A549 (cell line): ENCODE measurements around the gene ADAMTSL4.

ENCODE experiments used
- CEBPB ChIP-seq, 2 experiments: fragments of >200 bp in 1 of 2; sonication (Bioruptor Twin) in 1 of 2; formaldehyde crosslinking in 1 of 2; IDR thresholded peaks; 2 replicates each; pipeline ENCODE4 v1.6.1; 2012 to 2016
- JUN ChIP-seq, 2 experiments: fragments of >200 bp; sonication (Bioruptor Twin); formaldehyde crosslinking; IDR thresholded peaks; 2 replicates in 1 of 2; 3 replicates in 1 of 2; pipeline ENCODE4 v1.6.1; 2016 to 2017
- MAZ ChIP-seq: fragments of 150-350 bp; IDR thresholded peaks from 2 replicates; pipeline ENCODE4 v1.6.1; 2014; ENCODE audit warnings: antibody characterized with exemption, low read depth, low read length, borderline replicate concordance
- POLR2A ChIP-seq: IDR thresholded peaks from 2 replicates; pipeline ENCODE4 v1.6.1; 2012; ENCODE audit warnings: mild to moderate bottlenecking, low read length
- RAD21 ChIP-seq, 2 experiments: fragments of >200 bp in 1 of 2; sonication (Bioruptor Twin) in 1 of 2; formaldehyde crosslinking in 1 of 2; IDR thresholded peaks in 1 of 2; conservative IDR thresholded peaks in 1 of 2; 2 replicates in 1 of 2; 3 replicates in 1 of 2; pipeline ENCODE4 v1.6.1; 2012 to 2018; ENCODE audit warnings: inconsistent platforms in 1 of 2
- SMC3 ChIP-seq: fragments of >200 bp; sonication (Bioruptor Twin); formaldehyde crosslinking; IDR thresholded peaks from 3 replicates; pipeline ENCODE4 v1.6.1; 2018; ENCODE audit warnings: inconsistent platforms
- ZFP36 ChIP-seq: fragments of 450-650 bp; IDR thresholded peaks from 2 replicates; pipeline ENCODE4 v1.6.1; 2014; ENCODE audit warnings: borderline replicate concordance; ENCODE audit not compliant: partially characterized antibody
- TF ChIP-seq, protein P1 (sequence below): fragments of >200 bp; sonication (Bioruptor Twin); formaldehyde crosslinking; IDR thresholded peaks from 3 replicates; pipeline ENCODE4 v1.5.1; 2016
- TF ChIP-seq, protein P2 (sequence below): IDR thresholded peaks from 2 replicates; pipeline ENCODE4 v1.6.1; 2012

GRCh38 chr1:150525348-150525747, 23.9 kb upstream of the ADAMTSL4 start:
- TF ChIP-seq, protein P1, sequence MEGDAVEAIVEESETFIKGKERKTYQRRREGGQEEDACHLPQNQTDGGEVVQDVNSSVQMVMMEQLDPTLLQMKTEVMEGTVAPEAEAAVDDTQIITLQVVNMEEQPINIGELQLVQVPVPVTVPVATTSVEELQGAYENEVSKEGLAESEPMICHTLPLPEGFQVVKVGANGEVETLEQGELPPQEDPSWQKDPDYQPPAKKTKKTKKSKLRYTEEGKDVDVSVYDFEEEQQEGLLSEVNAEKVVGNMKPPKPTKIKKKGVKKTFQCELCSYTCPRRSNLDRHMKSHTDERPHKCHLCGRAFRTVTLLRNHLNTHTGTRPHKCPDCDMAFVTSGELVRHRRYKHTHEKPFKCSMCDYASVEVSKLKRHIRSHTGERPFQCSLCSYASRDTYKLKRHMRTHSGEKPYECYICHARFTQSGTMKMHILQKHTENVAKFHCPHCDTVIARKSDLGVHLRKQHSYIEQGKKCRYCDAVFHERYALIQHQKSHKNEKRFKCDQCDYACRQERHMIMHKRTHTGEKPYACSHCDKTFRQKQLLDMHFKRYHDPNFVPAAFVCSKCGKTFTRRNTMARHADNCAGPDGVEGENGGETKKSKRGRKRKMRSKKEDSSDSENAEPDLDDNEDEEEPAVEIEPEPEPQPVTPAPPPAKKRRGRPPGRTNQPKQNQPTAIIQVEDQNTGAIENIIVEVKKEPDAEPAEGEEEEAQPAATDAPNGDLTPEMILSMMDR = no peak
- TF ChIP-seq SMC3 (no peak), RAD21 (conservative IDR thresholded peaks at IDR 0.05 in 1 of 2, IDR thresholded peaks at IDR 0.05 in 1 of 2) (no peak), MAZ (no peak), ZFP36 (no peak), CEBPB (IDR thresholded peaks at IDR 0.05) (no peak), POLR2A (no peak), JUN (IDR thresholded peaks at IDR 0.05) (no peak)
- TF ChIP-seq, protein P2, sequence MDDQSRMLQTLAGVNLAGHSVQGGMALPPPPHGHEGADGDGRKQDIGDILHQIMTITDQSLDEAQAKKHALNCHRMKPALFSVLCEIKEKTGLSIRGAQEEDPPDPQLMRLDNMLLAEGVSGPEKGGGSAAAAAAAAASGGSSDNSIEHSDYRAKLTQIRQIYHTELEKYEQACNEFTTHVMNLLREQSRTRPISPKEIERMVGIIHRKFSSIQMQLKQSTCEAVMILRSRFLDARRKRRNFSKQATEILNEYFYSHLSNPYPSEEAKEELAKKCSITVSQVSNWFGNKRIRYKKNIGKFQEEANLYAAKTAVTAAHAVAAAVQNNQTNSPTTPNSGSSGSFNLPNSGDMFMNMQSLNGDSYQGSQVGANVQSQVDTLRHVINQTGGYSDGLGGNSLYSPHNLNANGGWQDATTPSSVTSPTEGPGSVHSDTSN = no peak
